Measurements from ENCODE around the gene PKN3. TPM values are rescaled to one million over a fixed set of nuclear protein-coding genes. Genes with fewer than 3 reads are reported as not detected.

Gene PKN3
- total RNA-seq, 1 donor from 2014 or later: 11.7 TPM

DNA sequence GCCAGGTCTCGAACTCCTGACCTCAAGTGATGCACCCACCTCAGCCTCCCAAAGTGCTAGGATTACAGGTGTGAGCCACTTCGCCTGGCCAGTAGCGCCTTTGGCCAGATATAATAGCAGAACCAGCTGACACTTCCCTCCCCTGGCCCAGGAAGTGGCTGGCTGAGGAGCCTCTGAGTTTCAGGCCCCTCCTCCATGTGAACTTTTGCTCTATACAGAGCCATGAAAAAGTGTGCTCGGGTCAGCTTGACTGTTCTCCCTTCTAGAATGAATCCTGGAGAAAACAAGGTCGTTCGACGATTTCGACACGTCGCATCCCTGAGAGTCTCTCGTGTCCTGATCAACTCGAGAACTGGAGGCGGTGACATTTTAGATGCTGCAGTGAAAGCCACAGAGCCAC is 30.3 kb downstream of the PKN3 start:
- Mint-ChIP-seq H3K27me3 (no peaks in the 10 kb centered on the region), H3K9me3 (no peaks in the 10 kb centered on the region), H3K27ac (no peak overlapping the region), H3K4me1 (ENCODE audit: unreplicated experiment) (peaks cover 4% of the 10 kb centered on the region), H3K4me3 (no peak overlapping the region), H3K36me3 (peaks cover 13% of the 10 kb centered on the region)
- no peak for DNase-seq (ENCODE audit: extremely low spot score, unreplicated experiment)
- TF ChIP-seq, protein P1, sequence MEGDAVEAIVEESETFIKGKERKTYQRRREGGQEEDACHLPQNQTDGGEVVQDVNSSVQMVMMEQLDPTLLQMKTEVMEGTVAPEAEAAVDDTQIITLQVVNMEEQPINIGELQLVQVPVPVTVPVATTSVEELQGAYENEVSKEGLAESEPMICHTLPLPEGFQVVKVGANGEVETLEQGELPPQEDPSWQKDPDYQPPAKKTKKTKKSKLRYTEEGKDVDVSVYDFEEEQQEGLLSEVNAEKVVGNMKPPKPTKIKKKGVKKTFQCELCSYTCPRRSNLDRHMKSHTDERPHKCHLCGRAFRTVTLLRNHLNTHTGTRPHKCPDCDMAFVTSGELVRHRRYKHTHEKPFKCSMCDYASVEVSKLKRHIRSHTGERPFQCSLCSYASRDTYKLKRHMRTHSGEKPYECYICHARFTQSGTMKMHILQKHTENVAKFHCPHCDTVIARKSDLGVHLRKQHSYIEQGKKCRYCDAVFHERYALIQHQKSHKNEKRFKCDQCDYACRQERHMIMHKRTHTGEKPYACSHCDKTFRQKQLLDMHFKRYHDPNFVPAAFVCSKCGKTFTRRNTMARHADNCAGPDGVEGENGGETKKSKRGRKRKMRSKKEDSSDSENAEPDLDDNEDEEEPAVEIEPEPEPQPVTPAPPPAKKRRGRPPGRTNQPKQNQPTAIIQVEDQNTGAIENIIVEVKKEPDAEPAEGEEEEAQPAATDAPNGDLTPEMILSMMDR (conservative IDR thresholded peaks at IDR 0.05): no peak

DNA sequence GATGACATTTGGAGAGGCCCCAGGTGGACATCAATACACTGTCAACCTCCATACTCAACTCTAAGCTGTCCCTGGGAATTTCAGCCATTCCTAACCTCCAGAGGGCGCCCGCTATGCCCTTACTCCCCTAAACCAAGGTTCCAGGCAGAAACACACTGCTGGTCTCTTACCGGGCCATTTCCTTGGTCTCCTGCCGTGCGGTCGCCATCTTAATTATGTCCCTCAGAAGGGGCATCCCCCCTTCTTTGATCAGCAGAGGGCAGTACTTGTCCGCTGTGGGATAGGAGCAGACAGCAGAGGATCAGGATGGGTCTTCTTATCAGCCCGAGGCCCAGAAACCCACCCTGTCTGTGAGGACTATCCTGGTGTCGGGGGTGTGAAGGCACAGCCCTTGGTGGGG is 31.0 kb downstream of the PKN3 start:
- peak; percentile 83 for DNase-seq (ENCODE audit: extremely low spot score, unreplicated experiment)
- Mint-ChIP-seq H3K27me3 (no peaks in the 10 kb centered on the region), H3K9me3 (no peaks in the 10 kb centered on the region), H3K4me3 (peak overlapping the region; percentile 49), H3K4me1 (ENCODE audit: unreplicated experiment) (peaks cover 4% of the 10 kb centered on the region), H3K36me3 (peaks cover 13% of the 10 kb centered on the region), H3K27ac (peak overlapping the region; percentile 87)
- TF ChIP-seq, protein P1 (conservative IDR thresholded peaks at IDR 0.05): peak; percentile 84

DNA sequence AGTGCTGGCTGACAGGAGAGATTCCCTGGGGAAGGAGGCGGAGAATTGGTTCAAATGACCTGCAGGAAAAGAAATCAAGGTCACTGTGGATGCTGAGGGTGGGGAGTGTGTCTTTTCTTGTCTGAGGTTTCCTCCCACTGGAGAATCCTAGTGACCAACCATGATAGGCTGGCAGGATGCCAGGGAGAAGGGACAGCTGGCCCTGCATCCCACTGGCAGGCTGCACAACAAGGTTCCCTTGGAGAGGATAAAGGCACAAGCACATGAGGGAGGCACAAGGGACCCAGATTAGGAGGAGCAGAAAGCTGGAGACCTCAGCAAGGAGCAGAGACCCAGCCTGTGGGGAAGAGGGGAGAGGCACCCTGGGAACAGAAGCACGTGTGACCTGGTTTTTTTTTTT is 33.1 kb downstream of the PKN3 start:
- H3K36me3 Mint-ChIP-seq: peaks cover 13% of the 10 kb centered on the region
- DNase-seq (ENCODE audit: extremely low spot score, unreplicated experiment): no peak
- no peaks in the 10 kb centered on the region for H3K9me3 Mint-ChIP-seq
- no peak overlapping the region for H3K27ac Mint-ChIP-seq
- H3K27me3 Mint-ChIP-seq: no peaks in the 10 kb centered on the region
- H3K4me3 Mint-ChIP-seq: no peak overlapping the region
- TF ChIP-seq, protein P1 (conservative IDR thresholded peaks at IDR 0.05): no peak
- H3K4me1 Mint-ChIP-seq (ENCODE audit: unreplicated experiment): peaks cover 4% of the 10 kb centered on the region

DNA sequence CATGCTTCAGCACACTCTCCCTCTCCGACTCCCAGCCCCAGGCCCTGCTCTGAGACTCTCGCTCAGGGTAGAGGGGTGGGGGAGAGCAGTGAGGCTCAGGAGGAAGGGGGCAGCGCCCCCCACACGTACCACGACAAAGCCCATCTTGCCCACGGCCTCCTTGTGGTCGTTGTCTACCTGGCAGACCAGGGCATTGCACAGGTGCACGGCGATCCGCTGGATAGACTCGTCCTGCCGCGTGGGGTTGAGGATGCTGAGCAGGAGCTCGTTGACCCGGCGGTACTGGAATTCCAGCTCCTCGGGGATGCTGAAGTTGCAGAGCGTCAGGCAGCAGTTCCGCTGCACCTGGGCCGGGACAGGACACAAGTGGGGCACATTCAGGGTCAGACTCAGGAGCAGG is 40.1 kb downstream of the PKN3 start:
- Mint-ChIP-seq H3K27ac (no peak overlapping the region), H3K4me1 (ENCODE audit: unreplicated experiment) (no peaks in the 10 kb centered on the region), H3K9me3 (no peaks in the 10 kb centered on the region), H3K27me3 (no peaks in the 10 kb centered on the region), H3K4me3 (no peak overlapping the region), H3K36me3 (peaks cover under 1% of the 10 kb centered on the region)
- DNase-seq (ENCODE audit: extremely low spot score, unreplicated experiment): no peak
- TF ChIP-seq, protein P1 (conservative IDR thresholded peaks at IDR 0.05): no peak

DNA sequence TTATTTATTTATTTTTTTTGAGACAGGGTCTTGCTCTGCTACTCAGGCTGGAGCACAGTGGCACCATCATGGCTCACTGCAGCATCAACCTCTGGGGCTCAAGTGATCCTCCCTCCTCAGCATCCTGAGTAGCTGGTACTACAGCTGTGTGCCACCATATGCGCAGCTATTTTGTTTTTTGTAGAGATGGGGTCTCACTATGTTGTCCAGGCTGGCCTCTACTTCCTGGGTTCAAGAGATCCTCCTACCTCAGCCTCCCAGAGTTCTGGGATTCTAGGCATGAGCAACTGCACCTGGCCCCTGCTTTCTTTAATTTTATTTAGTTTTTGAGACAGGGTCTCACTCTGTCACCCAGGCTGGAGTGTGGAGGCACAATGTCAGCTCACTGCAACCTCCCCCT is 41.1 kb downstream of the PKN3 start:
- DNase-seq (ENCODE audit: extremely low spot score, unreplicated experiment): no peak
- no peaks in the 10 kb centered on the region for H3K27me3 Mint-ChIP-seq
- no peak overlapping the region for H3K4me3 Mint-ChIP-seq
- TF ChIP-seq, protein P1 (conservative IDR thresholded peaks at IDR 0.05): no peak
- H3K4me1 Mint-ChIP-seq (ENCODE audit: unreplicated experiment): no peaks in the 10 kb centered on the region
- H3K27ac Mint-ChIP-seq: no peak overlapping the region
- H3K36me3 Mint-ChIP-seq: no peaks in the 10 kb centered on the region
- no peaks in the 10 kb centered on the region for H3K9me3 Mint-ChIP-seq

DNA sequence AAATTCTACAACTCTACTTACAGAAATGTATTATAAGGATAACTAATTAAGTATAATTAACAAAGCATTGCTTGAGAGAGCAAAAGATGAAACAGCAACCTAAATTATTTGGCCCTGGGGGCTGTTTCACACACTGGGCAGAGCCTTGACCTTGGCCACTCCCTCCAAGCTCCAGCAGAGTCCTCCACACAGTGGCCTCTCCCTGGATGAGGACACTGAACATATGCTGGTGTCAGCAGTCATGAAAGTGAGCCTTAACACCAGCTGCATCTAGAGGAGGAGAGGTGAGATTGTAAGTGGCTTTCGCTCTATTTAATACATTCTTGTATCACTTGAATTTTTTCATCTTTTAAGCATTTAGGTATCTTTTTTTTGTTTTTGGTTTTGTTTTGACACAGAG is 44.9 kb downstream of the PKN3 start:
- Mint-ChIP-seq H3K36me3 (no peaks in the 10 kb centered on the region), H3K4me3 (no peak overlapping the region), H3K4me1 (ENCODE audit: unreplicated experiment) (no peaks in the 10 kb centered on the region), H3K27ac (no peak overlapping the region), H3K9me3 (no peaks in the 10 kb centered on the region), H3K27me3 (no peaks in the 10 kb centered on the region)
- no peak for DNase-seq (ENCODE audit: extremely low spot score, unreplicated experiment)
- TF ChIP-seq, protein P1 (conservative IDR thresholded peaks at IDR 0.05): no peak

All from type B pancreatic cell (in vitro differentiated cells).